ENCODE measurements around the gene DEFB131A.
"Not testable (repeated sequence)": the region's sequence is repeated elsewhere in the genome, so short reads cannot be mapped to it uniquely, and the experiment has no call there.

DEFB131A gene, protein sequence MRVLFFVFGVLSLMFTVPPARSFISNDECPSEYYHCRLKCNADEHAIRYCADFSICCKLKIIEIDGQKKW

DNA sequence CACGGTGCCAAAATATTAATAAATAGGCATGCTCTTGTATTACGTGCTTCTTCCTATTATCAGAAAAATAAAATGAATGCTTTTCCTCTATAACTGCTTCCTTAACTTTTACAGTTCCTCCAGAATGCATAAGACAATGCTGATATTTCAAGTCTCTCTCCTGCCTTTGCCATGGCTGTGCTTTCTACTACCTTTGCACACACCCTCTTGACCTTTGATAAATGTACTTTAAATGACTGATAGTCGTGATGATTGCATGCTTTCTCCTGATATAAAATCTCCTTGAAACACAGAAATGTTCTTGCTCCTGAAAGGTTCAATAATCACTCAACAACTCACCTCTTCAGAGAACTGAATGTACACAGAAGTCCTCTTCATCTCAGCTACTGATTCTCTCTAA, at the start of gene DEFB131A:
Gene DEFB131A (plus strand): TSS at position 301 of the 400 bp plus-strand sequence. CDS start 120 bp downstream, outside the sequence.
- DNase-seq: not testable (repeated sequence)

DNA sequence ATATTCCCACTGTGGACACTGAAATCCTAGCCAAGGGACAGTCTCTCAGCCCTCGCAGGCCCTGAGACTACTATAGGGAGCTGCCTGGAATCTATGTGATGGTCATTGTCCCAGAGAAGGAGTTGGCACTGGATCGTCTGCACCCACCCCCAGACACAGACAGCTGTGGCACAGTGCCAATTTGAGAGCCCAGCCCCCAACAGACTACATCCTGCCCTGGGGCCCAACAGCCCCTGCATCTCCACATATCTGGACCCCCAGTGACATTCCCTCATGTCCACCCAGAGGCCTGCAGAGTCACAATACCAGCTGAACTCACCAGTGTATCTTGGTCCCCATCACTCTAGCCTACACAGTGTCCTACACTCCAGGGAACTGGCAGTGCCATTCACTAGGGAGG, 38.4 kb upstream of the DEFB131A start:
- not testable (repeated sequence) for DNase-seq

DNA sequence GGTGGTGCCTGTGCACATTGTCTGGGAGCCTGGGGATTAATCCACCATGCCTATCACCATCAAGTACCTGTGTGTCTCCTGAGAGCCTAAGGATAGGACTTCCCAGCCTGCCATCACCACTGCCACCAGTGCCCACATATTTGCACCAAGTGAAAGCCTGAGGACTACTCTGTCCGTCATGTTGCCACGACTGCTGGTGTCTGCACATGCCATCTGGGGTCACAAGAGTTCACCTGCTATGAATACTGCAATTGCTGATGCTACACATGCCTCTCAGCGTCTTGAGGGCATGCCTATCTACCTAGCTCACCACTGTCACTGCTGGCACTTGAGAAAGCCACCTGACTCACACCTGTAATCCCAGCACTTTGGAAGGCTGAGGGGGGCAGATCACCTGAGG, 37.7 kb upstream of the DEFB131A start:
- DNase-seq: not testable (repeated sequence)

DNA sequence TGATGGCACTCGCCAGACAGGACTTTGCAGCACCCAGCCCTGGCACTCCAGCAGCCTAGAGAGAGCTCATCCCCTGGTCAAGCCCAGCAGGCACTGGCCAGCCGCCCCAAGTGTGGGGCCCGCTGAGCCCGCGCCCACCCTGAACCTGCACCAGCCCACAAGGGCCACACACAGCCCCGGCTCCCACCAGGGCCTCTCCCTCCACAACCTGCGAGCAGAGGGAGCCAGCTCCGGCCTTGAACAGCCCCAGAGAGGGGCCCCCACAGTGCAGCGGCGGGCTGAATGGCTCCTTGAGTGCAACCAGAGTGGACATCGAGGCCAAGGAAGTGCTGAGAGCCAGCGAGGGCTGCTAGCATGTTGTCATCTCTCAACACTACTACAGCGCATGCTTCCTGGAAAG, 34.4 kb upstream of the DEFB131A start:
- no peak for DNase-seq

DNA sequence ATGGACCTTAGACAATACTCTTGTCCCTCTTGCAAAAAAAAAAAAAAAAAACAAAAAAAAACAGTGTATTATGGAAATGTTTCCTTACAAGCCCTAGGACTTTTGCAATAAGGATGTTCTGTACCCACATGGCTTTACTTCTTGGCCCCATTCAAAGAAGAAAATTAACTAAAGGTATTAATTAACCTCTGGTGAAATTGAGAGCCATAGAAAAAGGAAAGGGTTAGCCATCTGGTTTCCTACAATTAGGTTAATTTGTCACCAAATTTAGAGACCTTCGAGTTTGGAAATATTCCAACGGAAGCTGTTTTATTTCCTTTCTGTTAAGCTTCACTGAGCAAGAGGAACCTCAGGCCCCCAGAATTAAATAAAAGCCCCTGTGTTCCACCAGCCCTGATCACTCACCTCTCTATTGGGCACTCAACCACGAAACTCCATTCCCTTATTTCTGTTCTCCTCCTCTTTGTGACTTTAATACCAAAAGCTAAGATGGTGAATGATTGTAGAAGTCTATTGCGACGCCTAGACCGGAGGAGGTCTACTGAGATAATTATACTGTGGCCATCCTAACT, 22.2 kb upstream of the DEFB131A start:
- DNase-seq: not testable (repeated sequence)

DNA sequence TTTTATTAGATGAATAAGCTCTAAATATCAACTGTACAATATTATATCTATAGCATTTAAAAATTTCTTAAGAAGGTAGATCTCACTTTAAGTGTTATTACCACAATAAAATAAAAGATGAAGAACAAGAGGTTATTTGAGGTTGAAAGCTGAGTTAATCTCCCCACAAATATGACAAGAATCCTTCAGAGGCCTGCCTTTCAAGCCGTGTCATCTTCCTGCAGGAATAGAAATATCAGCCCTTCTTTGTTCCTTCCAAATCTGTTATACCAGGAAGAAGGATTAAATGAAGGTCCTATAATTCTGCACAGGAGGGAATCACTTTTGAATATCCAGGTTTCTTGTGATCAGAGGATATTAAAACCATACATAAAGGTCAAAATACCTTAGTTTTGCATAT, 18.3 kb upstream of the DEFB131A start:
- not testable (repeated sequence) for DNase-seq

DNA sequence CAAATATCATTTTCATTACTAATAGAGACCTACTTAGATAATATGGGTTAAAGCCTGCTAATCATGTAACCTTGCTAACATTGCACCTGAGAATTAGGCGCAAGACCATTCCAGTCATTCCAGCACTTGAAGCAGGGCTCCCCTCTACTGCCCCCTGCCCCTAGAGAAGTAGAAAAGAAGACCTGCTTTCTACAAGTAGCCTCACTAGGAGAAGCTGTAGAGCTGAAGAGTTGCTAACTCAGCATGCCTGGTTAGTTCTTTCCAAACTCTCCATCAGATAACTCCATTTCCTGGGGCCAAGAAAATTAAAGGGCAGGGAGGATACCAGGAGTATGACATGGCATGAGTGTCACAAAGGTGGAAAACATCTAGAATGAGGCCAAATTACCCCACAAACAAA, 14.2 kb upstream of the DEFB131A start:
- DNase-seq: not testable (repeated sequence)

DNA sequence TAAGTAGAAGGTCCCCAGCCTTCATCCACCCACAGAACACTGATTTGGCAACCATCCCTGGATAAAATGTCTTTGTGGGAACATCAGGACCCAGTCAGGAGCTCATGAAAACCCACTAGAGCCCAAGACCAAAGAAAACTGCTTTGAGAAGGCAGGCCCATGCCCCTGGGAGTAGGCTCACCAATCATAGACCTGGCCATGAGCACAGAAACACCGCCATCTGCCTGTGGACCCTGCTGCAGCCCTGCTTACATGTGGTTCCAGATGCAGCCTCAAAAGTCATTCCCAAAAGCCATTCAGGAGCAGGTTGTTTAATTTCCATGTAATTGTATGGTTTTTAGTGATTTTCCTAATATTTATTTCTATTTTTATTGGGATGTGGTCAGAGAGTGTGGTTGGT, 10.9 kb upstream of the DEFB131A start:
- DNase-seq: not testable (repeated sequence)

DNA sequence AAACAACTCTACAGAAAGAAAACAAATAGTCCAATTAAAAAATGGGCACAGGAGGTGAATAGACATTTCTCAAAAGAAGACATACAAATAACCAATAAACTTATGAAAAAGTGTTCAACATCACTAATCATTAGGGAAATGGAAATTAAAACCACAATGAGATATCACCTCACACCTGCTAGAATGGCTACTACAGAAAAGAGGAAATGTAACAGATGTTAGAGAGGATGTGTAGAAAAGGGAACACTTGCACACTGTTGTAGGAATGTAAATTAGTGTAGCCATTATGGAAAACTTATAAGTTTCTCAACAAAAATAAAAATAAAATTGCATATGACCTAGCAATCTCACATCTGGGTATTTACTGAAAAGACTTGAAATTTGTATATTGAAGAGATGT, 7.5 kb upstream of the DEFB131A start:
- not testable (repeated sequence) for DNase-seq

DNA sequence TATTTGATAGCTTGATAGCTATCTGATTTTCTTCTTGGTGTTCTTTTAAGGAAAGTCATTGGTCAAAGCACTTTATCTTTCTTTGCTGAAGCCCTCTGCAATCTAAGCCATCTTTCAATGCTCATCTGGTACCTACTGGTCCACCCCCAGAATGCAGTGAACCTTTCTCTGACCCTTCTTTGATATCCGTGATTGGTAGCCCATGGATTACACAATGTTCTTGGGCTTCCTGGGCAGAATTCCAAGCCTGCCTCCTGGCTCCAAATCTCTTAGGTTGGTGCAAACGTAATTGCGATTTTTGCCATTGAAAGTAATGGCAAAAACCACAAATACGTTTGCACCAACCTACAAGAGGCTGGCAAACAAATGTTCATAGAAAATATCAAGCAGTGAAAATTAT, 1.9 kb upstream of the DEFB131A start:
- not testable (repeated sequence) for DNase-seq

DNA sequence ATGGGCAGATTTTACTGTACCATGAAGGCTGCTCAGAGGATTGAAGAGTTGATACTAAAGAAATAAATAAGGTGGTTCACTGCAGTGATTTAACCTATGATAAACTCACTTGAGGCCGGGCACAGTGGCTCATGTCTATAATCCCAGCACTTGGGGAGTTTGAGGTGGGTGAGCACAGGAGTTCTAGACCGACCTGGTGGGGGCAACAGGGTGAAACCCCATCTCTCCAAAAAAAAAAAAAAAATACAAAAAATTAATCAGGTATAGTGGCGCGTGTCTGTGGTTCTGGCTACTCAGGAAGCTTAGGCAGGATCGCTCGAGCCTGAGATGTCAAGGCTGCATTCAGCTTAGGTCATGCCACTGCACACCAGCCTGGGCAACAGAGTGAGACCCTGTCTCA, 467 bp downstream of the DEFB131A start:
- DNase-seq: not testable (repeated sequence)

DNA sequence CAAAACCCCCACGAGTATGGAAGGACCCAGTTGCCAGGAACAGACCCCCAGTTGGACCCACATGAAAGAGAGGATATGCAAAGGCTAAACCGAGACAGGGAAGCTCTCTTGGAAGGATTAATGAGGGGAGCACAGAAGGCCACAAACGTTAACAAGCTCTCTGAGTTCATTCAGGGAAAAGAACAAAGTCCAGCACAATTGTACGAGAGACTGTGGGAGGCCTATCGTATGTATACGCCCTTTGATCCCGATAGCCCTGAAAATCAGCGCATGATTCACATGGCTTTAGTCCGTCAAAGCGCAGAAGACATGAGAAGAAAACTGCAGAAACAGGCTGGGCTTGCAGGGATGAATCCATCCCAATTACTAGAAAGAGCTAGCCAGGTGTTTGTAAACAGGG, 8.0 kb downstream of the DEFB131A start:
- DNase-seq: not testable (repeated sequence)

DNA sequence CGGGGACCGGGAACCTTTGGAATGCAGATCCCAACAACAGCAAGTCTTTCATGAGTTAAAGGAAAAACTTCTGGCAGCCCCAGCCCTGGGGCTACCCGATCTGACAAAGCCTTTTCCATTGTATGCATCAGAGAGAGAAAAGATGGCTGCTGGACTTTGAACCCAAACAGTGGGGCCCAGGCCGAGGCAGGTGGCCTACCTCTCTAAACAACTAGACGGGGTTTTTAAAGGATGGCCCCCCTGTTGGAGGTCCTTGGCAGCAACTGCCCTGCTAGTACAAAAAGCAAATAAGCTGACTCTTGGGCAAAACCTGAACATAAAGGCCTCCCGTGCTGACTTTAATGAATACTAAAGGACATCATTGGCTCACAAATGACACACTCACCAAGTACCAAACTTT, 10.1 kb downstream of the DEFB131A start:
- not testable (repeated sequence) for DNase-seq

DNA sequence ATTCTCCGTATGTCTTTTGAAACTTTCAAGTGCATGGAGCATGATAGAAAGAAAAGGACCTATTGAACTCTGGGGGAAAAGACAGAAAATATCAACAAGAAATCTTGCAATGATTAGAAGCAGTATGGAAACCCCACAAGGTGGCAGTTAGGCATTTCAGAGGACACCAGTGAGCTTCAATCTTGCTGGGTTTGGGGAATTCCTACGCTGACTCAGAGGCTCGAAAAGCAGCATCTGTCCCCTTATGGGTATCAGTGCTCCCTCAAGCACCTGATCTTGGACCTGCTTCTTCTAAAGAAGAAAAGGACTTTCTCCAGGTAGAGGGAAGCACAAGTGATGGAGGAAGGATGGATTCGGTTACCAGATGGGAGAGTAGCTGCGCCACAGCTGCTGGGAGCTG, 10.8 kb downstream of the DEFB131A start:
- DNase-seq: not testable (repeated sequence)

DNA sequence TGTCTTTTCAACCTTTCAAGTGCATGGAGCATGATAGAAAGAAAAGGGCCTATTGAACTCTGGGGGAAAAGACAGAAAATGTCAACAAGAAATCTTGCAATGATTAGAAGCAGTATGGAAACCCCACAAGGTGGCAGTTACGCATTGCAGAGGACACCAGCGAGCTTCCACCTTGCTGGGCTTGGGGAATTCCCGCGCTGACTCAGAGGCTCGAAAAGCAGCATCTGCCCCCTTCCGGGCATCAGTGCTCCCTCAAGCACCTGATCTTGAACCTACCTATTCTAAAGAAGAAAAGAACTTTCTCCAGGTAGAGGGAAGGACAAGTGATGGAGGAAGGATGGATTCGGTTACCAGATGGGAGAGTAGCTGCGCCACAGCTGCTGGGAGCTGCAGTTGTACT, 35.3 kb downstream of the DEFB131A start:
- not testable (repeated sequence) for DNase-seq

DNA sequence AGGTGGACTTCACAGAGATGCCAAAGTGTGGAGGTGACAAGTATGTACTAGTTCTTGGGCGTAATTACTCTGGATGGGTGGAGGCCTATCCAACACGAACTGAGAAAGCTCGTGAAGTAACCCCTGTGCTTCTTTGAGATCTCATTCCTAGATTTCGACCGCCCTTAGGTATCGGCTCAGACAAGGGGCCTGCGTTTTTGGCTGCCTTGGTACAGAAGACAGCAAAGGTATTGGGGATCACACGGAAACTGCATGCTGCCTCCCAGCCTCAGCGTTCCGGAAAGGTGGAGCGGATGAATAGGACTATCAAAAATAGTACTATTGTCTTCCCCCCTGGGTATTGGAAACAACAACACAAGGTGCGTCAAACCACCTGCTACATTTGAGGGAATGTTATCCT, 35.9 kb downstream of the DEFB131A start:
- not testable (repeated sequence) for DNase-seq

DNA sequence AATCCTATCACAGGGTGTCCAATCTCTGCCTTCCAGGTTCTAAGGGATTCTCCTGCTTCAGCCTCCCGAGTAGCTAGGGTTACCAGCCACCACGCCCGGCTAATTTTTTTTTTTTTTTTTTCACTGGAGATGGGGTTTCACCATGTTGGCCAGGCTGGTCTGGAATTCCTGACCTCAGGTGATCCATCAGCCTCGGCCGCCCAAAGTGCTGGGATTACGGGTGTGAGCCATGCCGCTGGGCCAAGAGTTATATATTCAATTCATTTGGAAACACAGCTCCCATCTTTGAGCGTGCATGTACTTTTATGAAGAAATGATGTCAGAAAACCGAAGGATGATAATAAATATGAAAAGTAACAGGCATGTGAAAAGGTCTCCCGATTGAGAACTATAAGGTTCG, 38.7 kb downstream of the DEFB131A start:
- not testable (repeated sequence) for DNase-seq

DNA sequence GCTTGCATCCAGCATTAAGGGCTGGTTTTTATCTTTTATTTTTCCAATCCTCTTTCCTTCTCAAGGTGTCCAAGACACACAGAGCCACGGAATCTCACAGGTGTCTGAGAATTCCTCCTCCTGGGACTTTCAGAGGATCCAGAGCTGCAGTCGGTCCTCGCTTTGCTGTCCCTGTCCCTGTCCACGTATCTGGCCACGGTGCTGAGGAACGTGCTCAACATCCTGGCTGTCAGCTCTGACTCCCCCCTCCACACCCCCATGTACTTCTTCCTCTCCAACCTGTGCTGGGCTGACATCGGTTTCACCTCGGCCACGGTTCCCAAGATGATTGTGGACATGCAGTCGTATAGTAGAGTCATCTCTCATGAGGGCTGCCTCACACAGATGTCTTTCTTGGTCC, 39.5 kb downstream of the DEFB131A start:
- DNase-seq: not testable (repeated sequence)

DNA sequence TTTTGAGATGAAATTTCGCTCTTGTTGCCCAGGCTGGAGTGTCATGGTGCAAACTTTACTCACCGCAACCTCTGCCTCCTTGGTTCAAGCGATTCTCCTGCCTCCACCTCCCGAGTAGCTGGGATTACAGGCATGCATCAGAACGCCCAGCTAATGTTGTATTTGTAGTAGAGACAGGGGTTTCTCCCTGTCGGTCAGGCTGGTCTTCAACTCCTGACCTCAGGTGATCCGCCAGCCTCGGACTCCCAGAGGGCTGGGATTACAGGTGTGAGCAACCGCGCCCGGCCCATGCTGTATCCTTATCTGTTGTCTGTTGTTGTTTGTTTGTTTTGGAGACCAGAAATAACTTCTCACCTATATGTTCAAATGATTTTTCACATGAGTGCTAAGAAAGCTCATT, 42.7 kb downstream of the DEFB131A start:
- not testable (repeated sequence) for DNase-seq

DNA sequence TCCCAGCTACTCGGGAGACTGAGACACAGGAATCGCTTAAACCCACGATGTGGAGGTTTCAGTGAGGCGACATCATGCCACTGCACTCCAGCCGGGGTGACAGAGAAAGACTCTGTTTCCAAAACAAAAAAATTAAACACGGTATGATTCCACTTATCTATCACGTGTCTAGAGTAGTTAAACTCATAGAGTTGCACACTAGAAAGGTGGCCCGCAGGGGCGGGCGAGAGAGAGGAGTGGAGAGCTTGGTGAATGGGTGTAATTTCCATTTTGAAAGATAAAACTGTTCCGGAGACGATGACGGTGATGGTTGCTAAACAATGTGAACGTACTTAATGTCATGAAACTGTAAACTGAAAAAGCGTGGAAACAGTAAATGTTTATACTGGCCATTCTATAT, 44.6 kb downstream of the DEFB131A start:
- DNase-seq: not testable (repeated sequence)

DNA sequence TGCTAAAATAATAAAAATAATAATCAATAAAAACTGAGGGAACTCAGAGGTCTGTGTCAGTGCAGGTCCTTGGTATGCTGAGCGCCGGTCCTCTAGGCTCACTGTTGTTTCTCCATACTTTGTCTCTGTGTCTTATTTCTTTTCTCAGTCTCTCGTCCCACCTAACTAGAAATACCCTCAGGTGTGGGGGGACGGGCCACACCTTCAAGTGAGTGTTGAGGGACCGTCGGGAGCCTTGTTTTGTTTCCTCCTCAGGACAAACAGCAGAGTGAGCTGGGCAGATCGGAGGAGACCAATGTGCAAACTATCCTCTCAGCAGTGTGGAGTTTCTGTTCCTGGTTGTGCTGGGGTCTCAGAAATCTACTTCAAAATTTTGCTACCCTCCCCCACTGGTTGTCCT, 46.3 kb downstream of the DEFB131A start:
- DNase-seq: not testable (repeated sequence)

DNA sequence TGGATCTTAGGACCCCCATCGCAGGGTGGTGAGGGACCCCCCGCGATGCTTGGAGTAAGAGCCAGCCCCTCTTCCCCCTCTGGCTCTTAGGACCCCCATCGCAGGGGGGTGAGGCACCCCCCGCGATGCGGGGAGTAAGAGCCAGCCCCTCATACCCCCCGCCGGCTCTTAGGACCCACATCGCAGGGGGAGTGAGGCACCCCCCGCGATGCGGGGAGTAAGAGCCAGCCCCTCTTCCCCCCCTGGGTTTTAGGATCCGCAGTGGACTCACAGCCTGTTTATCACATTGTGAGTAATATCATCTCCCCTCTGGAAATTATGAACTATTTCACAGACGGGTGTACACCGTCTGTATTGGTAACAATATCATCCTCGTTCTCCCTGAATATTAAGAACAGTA, 46.8 kb downstream of the DEFB131A start:
- DNase-seq: not testable (repeated sequence)

DNA sequence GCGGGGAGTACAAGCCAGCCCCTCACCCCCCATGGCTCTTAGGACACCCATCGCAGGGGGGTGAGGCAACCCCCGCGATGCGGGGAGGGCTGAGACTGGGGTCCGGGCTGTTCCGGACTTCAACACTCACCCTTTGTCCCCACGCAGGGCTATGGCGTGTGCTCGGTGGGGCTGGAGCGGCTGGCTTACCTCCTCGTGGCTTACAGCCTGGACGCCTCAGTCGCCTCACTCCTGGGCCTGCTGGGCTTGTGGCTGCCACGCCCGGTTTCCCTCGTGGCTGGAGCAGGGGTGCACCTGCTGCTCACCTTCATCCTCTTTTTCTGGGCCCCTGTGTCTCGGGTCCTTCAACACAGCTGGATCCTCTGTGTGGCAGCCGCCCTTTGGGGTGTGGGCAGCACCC, 49.4 kb downstream of the DEFB131A start:
- DNase-seq: not testable (repeated sequence)

DNA sequence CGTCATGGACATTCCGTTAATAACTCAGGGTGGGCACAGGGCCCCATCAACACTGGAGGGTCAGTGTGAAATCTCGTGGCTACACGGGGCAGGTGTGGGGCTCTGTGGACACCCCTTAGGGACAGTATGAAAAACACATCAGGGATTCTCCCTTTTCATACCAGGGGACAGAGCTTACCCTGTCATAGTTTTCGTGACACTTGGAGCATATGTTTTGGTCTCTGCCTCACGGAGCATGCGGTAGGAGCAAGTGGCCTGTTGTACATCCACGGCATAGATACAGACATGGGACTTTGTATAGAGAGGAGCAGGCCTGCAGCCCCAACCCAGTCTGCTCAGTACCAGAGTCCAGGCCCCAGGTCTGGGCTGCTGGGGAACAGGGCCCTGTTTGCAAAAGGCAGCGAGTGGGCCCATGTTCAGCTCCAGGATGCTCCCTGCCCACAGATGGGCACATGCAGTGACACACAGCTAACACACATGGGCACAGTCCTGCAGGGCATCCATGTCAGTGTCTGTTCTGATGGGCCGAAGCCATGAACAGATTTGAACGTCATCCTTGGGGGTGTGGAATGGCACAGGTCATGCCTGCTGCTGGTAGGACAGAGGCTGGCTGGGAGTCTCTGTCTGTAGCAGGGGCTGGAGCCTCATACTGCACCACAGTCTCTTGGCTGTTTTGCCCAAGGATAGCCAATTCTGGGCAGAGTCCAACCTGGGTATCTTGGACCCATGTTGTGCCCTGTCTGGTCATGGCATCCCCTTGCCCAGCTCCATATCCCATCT, 50.2 kb downstream of the DEFB131A start:
- DNase-seq: not testable (repeated sequence)
